ENCODE results near the gene SHOC1.

GRCh38 chr9:111805262-111805661, 10.5 kb upstream of the SHOC1 start:
- TF ChIP-seq, protein P1, sequence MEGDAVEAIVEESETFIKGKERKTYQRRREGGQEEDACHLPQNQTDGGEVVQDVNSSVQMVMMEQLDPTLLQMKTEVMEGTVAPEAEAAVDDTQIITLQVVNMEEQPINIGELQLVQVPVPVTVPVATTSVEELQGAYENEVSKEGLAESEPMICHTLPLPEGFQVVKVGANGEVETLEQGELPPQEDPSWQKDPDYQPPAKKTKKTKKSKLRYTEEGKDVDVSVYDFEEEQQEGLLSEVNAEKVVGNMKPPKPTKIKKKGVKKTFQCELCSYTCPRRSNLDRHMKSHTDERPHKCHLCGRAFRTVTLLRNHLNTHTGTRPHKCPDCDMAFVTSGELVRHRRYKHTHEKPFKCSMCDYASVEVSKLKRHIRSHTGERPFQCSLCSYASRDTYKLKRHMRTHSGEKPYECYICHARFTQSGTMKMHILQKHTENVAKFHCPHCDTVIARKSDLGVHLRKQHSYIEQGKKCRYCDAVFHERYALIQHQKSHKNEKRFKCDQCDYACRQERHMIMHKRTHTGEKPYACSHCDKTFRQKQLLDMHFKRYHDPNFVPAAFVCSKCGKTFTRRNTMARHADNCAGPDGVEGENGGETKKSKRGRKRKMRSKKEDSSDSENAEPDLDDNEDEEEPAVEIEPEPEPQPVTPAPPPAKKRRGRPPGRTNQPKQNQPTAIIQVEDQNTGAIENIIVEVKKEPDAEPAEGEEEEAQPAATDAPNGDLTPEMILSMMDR (IDR thresholded peaks at IDR 0.05; ENCODE audit: low read depth, low read length, poor library complexity, severe bottlenecking) = no peak
- no peak for TF ChIP-seq EZH2phosphoT487 (IDR thresholded peaks at IDR 0.05; ENCODE audit: borderline replicate concordance, low read length)

Data from DOHH2 (cell line).